Lung (tissue), 12 donors: ENCODE measurements around the gene GPR107. TPM values are rescaled to one million over a fixed set of nuclear protein-coding genes. Genes with fewer than 3 reads are reported as not detected.

ENCODE experiments used
- ATAC-seq: fragments of 200-7000 bp; cut with Tn5 transposase; one replicate; pipeline ENCODE4 v1.9.1; 2020; ENCODE audit warnings: moderate number of reproducible peaks; ENCODE audit not compliant: insufficient read depth, low FRiP score
- DNase-seq, 3 donors: peaks; one replicate each; pipeline ENCODE4 v3.0.0-alpha.2; 2013 to 2017
- H3K27ac ChIP-seq, 2 donors: one replicate each; pipeline ENCODE4 v1.5.1; 2013; ENCODE audit warnings: mild to moderate bottlenecking in 2 of 2, moderate library complexity in 2 of 2, control low read depth in 1 of 2, inconsistent platforms in 1 of 2, low read depth in 1 of 2, low read length in 1 of 2
- H3K27me3 ChIP-seq, 3 donors: one replicate each; pipeline ENCODE4 v1.5.1; 2013; ENCODE audit warnings: low read length in 2 of 3; ENCODE audit not compliant: control insufficient read depth in 3 of 3, insufficient read depth in 3 of 3
- H3K36me3 ChIP-seq, 4 donors: one replicate each; pipeline ENCODE4 v1.5.1; 2013; ENCODE audit warnings: low read length in 4 of 4, mild to moderate bottlenecking in 1 of 4, moderate library complexity in 1 of 4; ENCODE audit not compliant: control insufficient read depth in 4 of 4, insufficient read depth in 4 of 4
- H3K4me1 ChIP-seq, 5 donors: one replicate each; pipeline ENCODE4 v1.5.1; 2013; ENCODE audit warnings: low read length in 5 of 5, mild to moderate bottlenecking in 2 of 5, moderate library complexity in 1 of 5; ENCODE audit not compliant: control insufficient read depth in 5 of 5, insufficient read depth in 5 of 5
- H3K4me3 ChIP-seq: one replicate; pipeline ENCODE4 v1.5.1; 2013; ENCODE audit warnings: mild to moderate bottlenecking, control low read depth, moderate library complexity
- H3K9ac ChIP-seq, 2 donors: one replicate each; pipeline ENCODE4 v1.5.1; 2013; ENCODE audit warnings: low read length in 2 of 2, control low read depth in 1 of 2; ENCODE audit not compliant: insufficient read depth in 1 of 2
- H3K9me3 ChIP-seq, 4 donors: one replicate each; pipeline ENCODE4 v1.5.1; 2013; ENCODE audit warnings: low read length in 3 of 4, mild to moderate bottlenecking in 1 of 4, moderate library complexity in 1 of 4; ENCODE audit not compliant: control insufficient read depth in 4 of 4, insufficient read depth in 3 of 4
- WGBS, 2 donors: extraction: QIAGEN DNeasy Blood & Tissue Kit; methylation state at CpG; one replicate each; pipeline ENCODE4 v1.1.7; 2013; 5-methylcytosine and 5-hydroxymethylcytosine counted together
- polyA plus RNA-seq, 2 donors: library from polyadenylated mRNA; stranded (reverse); fragments of 200-250 nt; gene quantifications; one replicate each; pipeline ENCODE4 v1.2.1, GENCODE V29; 2013
- total RNA-seq, 2 donors: library from RNA; depleted of rRNA in 1 of 2; stranded (reverse); fragments of >200 nt in 1 of 2; gene quantifications; one replicate each; pipeline ENCODE4 v1.2.1, GENCODE V29; 2014 to 2021
- TF ChIP-seq, protein P1 (sequence below): IDR thresholded peaks from 2 replicates; pipeline ENCODE4 v1.5.1; 2012; ENCODE audit warnings: mild to moderate bottlenecking; ENCODE audit errors: control extremely low read depth, extremely low read depth
- donor health status: control.
- donor health status: control.
- donor health status: Bipolar disorder and iron deficiency.
- donor health status: healthy.
- donor health status: DM: yes; HTN: yes; CAD: no.

The GPR107 gene
- total and polyA plus RNA-seq, 4 donors = 11.0 to 180 (median 33.2) TPM

DNA sequence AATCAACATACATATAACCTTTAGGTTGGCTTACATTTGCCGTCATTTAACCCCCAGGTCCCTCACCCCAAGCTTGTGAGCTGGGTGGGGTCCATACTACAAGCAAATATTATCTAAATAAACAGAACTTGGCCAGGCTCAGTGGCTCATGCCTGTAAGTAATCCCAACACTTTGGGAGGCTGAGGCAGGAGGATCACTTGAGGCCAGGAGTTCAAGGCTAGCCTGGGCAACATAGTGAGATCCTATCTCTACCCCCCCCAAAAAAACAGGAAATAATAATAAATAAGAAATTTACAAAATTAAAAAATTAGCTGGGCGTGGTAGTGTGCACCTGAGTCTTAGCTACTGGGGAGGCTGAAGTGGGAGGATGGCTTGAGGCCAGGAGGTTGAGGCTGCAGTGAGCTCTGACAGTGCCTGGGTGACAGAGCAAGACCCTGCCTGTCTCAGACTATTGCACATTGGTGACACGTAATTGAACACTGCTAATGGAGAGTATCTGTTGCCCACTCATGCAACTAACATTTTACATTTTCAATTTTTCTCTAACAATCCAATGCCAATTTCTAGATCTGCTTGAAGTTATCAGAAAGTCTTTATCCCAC, 29.6 kb upstream of the GPR107 start:
- Histone ChIP-seq H3K9me3 (peaks cover 0 to 3% (median 0%) of the 10 kb centered on the region in 4 donors), H3K4me3 (no peak overlapping the region), H3K27me3 (no peaks in the 10 kb centered on the region), H3K9ac (no peak overlapping the region), H3K36me3 (no peaks in the 10 kb centered on the region), H3K4me1 (peaks cover 0 to 8% (median 2%) of the 10 kb centered on the region in 5 donors), H3K27ac (no peak overlapping the region)
- DNase-seq = no peak
- TF ChIP-seq, protein P1, sequence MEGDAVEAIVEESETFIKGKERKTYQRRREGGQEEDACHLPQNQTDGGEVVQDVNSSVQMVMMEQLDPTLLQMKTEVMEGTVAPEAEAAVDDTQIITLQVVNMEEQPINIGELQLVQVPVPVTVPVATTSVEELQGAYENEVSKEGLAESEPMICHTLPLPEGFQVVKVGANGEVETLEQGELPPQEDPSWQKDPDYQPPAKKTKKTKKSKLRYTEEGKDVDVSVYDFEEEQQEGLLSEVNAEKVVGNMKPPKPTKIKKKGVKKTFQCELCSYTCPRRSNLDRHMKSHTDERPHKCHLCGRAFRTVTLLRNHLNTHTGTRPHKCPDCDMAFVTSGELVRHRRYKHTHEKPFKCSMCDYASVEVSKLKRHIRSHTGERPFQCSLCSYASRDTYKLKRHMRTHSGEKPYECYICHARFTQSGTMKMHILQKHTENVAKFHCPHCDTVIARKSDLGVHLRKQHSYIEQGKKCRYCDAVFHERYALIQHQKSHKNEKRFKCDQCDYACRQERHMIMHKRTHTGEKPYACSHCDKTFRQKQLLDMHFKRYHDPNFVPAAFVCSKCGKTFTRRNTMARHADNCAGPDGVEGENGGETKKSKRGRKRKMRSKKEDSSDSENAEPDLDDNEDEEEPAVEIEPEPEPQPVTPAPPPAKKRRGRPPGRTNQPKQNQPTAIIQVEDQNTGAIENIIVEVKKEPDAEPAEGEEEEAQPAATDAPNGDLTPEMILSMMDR = no peak
- WGBS, 2 donors = 59 to 93% methylated on average over 3 of the region's 3 CpGs
- ATAC-seq = no peak

DNA sequence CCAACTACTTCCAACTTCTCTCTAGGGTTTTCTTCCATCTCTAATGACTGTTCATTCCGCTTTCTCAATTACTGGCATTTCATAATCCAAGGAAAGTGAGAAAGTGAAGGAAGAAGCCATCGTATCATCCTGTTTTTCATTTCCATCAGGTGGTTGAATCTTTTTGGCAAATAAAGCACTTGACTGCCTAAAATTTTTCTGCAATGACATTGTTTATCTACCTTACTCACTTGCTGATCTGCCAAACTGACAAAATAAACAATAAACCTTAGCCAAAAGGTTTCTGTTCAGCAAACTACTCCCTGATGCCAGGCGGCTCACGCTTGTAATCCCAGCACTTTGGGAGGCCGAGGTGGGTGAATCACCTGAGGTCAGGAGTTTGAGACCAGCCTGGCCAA, 29.1 kb upstream of the GPR107 start:
- TF ChIP-seq, protein P1 = no peak
- Histone ChIP-seq H3K9me3 (peaks cover 0 to 3% (median 0%) of the 10 kb centered on the region in 4 donors), H3K36me3 (no peaks in the 10 kb centered on the region), H3K4me3 (no peak overlapping the region), H3K4me1 (peaks cover 0 to 8% (median 2%) of the 10 kb centered on the region in 5 donors), H3K27ac (no peak overlapping the region), H3K27me3 (no peaks in the 10 kb centered on the region), H3K9ac (no peak overlapping the region)
- no peak for DNase-seq
- no peak for ATAC-seq
- 66 to 70% methylated on average over 5 of the region's 5 CpGs for WGBS, 2 donors

GRCh38 chr9:130026583-130027340, 26.9 kb upstream of the GPR107 start:
- Histone ChIP-seq H3K27ac (no peak overlapping the region), H3K9ac (no peak overlapping the region), H3K27me3 (no peaks in the 10 kb centered on the region), H3K4me1 (peaks cover 0 to 13% (median 0%) of the 10 kb centered on the region in 5 donors), H3K4me3 (no peak overlapping the region), H3K9me3 (peaks cover 0 to 3% (median 0%) of the 10 kb centered on the region in 4 donors), H3K36me3 (no peaks in the 10 kb centered on the region)
- no peak for DNase-seq
- ATAC-seq = no peak
- 54 to 79% methylated on average over 2 of the region's 2 CpGs for WGBS, 2 donors
- TF ChIP-seq, protein P1 = no peak
